ENCODE results near the gene DGCR8. TPM values are rescaled to one million over a fixed set of nuclear protein-coding genes. Genes with fewer than 3 reads are reported as not detected.

DGCR8 gene
- total RNA-seq, 1 donor, result 44.2 TPM

- Histone ChIP-seq H3K27me3 (ENCODE audit: insufficient read depth, low read length) (no peaks in the 10 kb centered on the region), H4K20me1 (ENCODE audit: insufficient read depth, low read length) (peaks cover 35% of the 10 kb centered on the region), H3K27ac (ENCODE audit: low read depth, low read length) (peak within 1 kb of the TSS; percentile 37), H2AFZ (ENCODE audit: low read length) (peak within 1 kb of the TSS; percentile 59), H3K4me3 (ENCODE audit: insufficient read depth, low read length) (peak within 1 kb of the TSS; percentile 82), H3K4me2 (ENCODE audit: insufficient read depth, low read length) (peak within 1 kb of the TSS; percentile 88), H3K4me1 (ENCODE audit: insufficient read depth, low read length) (peaks cover 10% of the 10 kb centered on the region), H3K36me3 (ENCODE audit: insufficient read depth, low read length) (peaks cover 12% of the 10 kb centered on the region), H3K79me2 (ENCODE audit: insufficient read depth, low read length) (peaks cover 46% of the 10 kb centered on the region), H3K9me3 (ENCODE audit: low read depth, low read length) (no peaks in the 10 kb centered on the region)
- DNase-seq (ENCODE audit: insufficient read length, low spot score, missing footprints), result peak; percentile 94
- TF ChIP-seq, protein P1, sequence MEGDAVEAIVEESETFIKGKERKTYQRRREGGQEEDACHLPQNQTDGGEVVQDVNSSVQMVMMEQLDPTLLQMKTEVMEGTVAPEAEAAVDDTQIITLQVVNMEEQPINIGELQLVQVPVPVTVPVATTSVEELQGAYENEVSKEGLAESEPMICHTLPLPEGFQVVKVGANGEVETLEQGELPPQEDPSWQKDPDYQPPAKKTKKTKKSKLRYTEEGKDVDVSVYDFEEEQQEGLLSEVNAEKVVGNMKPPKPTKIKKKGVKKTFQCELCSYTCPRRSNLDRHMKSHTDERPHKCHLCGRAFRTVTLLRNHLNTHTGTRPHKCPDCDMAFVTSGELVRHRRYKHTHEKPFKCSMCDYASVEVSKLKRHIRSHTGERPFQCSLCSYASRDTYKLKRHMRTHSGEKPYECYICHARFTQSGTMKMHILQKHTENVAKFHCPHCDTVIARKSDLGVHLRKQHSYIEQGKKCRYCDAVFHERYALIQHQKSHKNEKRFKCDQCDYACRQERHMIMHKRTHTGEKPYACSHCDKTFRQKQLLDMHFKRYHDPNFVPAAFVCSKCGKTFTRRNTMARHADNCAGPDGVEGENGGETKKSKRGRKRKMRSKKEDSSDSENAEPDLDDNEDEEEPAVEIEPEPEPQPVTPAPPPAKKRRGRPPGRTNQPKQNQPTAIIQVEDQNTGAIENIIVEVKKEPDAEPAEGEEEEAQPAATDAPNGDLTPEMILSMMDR (IDR thresholded peaks at IDR 0.05; ENCODE audit: extremely low read depth, low read depth, low read length), result no peak
Observed at GRCh38 chr22:20131597-20131858, 51.5 kb downstream of the DGCR8 start, which contains the start of gene ZDHHC8. Gene ZDHHC8 (plus strand): TSS chr22:20131804. CDS start chr22:20131948, 144 bp downstream.

DNA sequence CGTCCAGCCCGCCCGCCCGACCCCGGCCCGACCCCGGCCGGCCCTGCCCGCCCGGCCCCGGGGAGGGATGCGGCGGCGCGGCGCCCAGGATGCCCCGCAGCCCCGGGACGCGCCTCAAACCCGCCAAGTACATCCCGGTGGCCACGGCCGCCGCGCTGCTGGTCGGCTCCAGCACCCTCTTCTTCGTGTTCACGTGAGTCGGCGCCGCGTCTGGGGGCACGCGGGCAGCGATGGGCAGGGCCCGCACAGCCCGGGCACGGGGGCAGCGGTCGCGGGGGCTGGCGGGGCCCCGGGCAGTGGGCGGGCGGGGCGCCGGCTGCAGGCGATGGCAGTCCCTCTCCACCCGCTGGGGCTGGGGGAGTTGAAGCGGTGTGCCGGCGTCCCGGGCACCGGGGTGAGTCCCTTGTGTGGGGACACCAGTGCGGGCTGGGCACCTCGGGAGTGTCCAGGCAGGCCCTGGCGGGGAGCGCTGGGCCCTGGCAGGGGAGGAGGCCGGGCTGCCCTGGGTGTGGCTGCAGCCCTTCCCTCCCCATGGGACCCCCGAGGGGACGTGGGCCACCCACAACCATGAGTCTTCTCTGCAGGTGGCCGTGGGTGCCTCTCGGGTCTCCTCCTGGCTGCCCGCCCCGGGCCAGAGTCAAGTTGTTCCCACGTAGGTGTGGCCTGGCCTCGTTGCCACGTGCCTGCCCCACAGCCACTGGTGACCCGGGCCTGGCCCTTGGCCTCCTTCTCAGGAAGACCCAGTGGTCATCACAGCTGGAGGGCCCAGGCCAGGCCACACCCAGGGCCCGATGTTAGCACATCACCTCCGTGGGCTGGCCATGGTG is 52.0 kb downstream of the DGCR8 start:
- peaks cover 52% of the 10 kb centered on the region for H3K79me2 ChIP-seq (ENCODE audit: insufficient read depth, low read length)
- TF ChIP-seq, protein P1 (IDR thresholded peaks at IDR 0.05; ENCODE audit: extremely low read depth, low read depth, low read length), result no peak
- H2AFZ ChIP-seq (ENCODE audit: low read length), result no peak overlapping the region
- H3K9me3 ChIP-seq (ENCODE audit: low read depth, low read length), result no peaks in the 10 kb centered on the region
- peak overlapping the region; percentile 82 for H3K4me3 ChIP-seq (ENCODE audit: insufficient read depth, low read length)
- H3K36me3 ChIP-seq (ENCODE audit: insufficient read depth, low read length), result peaks cover 9% of the 10 kb centered on the region
- peak; percentile 94 for DNase-seq (ENCODE audit: insufficient read length, low spot score, missing footprints)
- H3K4me2 ChIP-seq (ENCODE audit: insufficient read depth, low read length), result peak overlapping the region; percentile 88
- peaks cover 40% of the 10 kb centered on the region for H4K20me1 ChIP-seq (ENCODE audit: insufficient read depth, low read length)
- peaks cover 10% of the 10 kb centered on the region for H3K4me1 ChIP-seq (ENCODE audit: insufficient read depth, low read length)
- no peaks in the 10 kb centered on the region for H3K27me3 ChIP-seq (ENCODE audit: insufficient read depth, low read length)
- peak overlapping the region; percentile 37 for H3K27ac ChIP-seq (ENCODE audit: low read depth, low read length)

- peak overlapping the region; percentile 88 for H3K4me2 ChIP-seq (ENCODE audit: insufficient read depth, low read length)
- no peak for DNase-seq (ENCODE audit: insufficient read length, low spot score, missing footprints)
- H3K36me3 ChIP-seq (ENCODE audit: insufficient read depth, low read length), result peaks cover 2% of the 10 kb centered on the region
- peak overlapping the region; percentile 37 for H3K27ac ChIP-seq (ENCODE audit: low read depth, low read length)
- H3K27me3 ChIP-seq (ENCODE audit: insufficient read depth, low read length), result no peaks in the 10 kb centered on the region
- TF ChIP-seq, protein P1 (IDR thresholded peaks at IDR 0.05; ENCODE audit: extremely low read depth, low read depth, low read length), result no peak
- H3K79me2 ChIP-seq (ENCODE audit: insufficient read depth, low read length), result peaks cover 59% of the 10 kb centered on the region
- H2AFZ ChIP-seq (ENCODE audit: low read length), result no peak overlapping the region
- H3K4me3 ChIP-seq (ENCODE audit: insufficient read depth, low read length), result peak overlapping the region; percentile 82
- peaks cover 47% of the 10 kb centered on the region for H4K20me1 ChIP-seq (ENCODE audit: insufficient read depth, low read length)
- no peaks in the 10 kb centered on the region for H3K9me3 ChIP-seq (ENCODE audit: low read depth, low read length)
- H3K4me1 ChIP-seq (ENCODE audit: insufficient read depth, low read length), result peaks cover 12% of the 10 kb centered on the region
Observed at GRCh38 chr22:20132686-20133246, 52.7 kb downstream of the DGCR8 start.

DNA sequence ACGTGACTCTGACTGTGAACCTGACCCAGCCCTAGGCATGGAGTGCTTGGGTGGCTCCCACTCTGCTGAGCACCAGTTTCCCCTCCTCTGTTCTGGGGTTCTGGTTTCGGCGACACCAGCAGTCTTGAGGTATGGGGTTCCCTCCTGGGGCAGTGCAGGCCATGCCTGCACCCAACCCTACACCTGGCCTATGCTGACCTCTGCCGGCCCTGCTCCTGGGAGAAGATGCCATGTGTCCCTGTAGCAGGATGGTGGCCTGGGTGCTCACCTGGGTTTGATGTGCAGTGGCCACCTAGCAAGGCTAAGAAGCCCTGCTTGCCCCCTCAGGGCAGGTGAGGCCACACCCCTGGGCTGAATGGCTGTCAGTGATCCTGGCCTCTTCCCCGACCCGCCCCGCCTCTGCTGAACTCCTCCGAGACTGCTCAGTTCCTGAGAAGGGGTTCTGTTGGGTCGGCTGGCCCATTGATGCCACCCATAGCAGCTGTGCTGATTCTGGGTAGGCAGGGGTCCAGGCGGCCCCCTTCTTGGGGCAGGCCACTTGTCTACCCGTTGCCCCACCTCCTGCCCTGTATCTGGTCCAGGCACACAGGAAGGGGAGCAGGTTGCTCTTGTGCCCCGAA is 54.0 kb downstream of the DGCR8 start:
- no peak overlapping the region for H3K4me2 ChIP-seq (ENCODE audit: insufficient read depth, low read length)
- H3K4me1 ChIP-seq (ENCODE audit: insufficient read depth, low read length), result peaks cover 19% of the 10 kb centered on the region
- H2AFZ ChIP-seq (ENCODE audit: low read length), result no peak overlapping the region
- H3K4me3 ChIP-seq (ENCODE audit: insufficient read depth, low read length), result no peak overlapping the region
- no peaks in the 10 kb centered on the region for H3K9me3 ChIP-seq (ENCODE audit: low read depth, low read length)
- peaks cover 54% of the 10 kb centered on the region for H4K20me1 ChIP-seq (ENCODE audit: insufficient read depth, low read length)
- H3K27ac ChIP-seq (ENCODE audit: low read depth, low read length), result no peak overlapping the region
- DNase-seq (ENCODE audit: insufficient read length, low spot score, missing footprints), result no peak
- H3K79me2 ChIP-seq (ENCODE audit: insufficient read depth, low read length), result peaks cover 70% of the 10 kb centered on the region
- TF ChIP-seq, protein P1 (IDR thresholded peaks at IDR 0.05; ENCODE audit: extremely low read depth, low read depth, low read length), result no peak
- no peaks in the 10 kb centered on the region for H3K36me3 ChIP-seq (ENCODE audit: insufficient read depth, low read length)
- H3K27me3 ChIP-seq (ENCODE audit: insufficient read depth, low read length), result no peaks in the 10 kb centered on the region

Data from osteoblast (primary cell).